ENCODE measurements around the gene EVA1C. TPM values are rescaled to one million over a fixed set of nuclear protein-coding genes. Genes with fewer than 3 reads are reported as not detected.
"Not testable (repeated sequence)": the region's sequence is repeated elsewhere in the genome, so short reads cannot be mapped to it uniquely, and the experiment has no call there.

The EVA1C gene
- total and polyA plus RNA-seq, 2 donors (not counting 1 experiment from before 2014, with no cell fraction given), result 0.84 to 1.6 TPM

DNA sequence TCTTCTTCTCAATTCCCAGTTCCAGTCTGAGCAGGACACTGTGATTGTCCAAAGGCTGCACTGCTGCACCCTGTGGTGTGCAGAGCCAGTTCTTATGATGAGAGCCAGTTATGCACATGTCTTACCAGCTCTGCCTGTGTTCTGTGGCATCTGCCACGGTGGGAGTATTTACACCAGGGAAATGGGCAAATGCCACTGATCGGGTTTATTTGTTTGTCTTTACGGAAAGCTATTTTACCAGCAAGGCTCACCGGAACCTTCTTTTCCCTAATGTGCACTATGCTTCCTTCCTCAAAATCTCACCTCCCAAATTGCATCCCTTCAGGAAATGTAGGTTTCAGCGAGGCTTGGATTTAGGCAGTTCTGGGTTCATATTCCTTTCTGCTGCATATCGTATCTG lies 49.0 kb downstream of the EVA1C start:
- H3K4me2 ChIP-seq (replicated peaks; ENCODE audit: low read depth, low read length, poor library complexity, severe bottlenecking), result no peak overlapping the region
- intact Hi-C loops (cut with micrococcal nuclease), result no loop called here
- Mint-ChIP-seq H3K27ac (no peak overlapping the region), H3K4me3 (no peak overlapping the region), H3K9me3 (ENCODE audit: insufficient read depth) (peaks cover 2% of the 10 kb centered on the region), H3K4me1 (no peaks in the 10 kb centered on the region), H3K27me3 (peaks cover 4% of the 10 kb centered on the region)
- 96% methylated on average over 5 of the region's 6 CpGs for WGBS (ENCODE audit: insufficient coverage)
- no peak overlapping the region for H3K4me3 ChIP-seq (ENCODE audit: control extremely low read depth in 1 of 5, extremely low read depth in 1 of 5, insufficient read depth in 1 of 5, low read depth in 2 of 5, low read length in 4 of 5)
- ATAC-seq (ENCODE audit: low read depth) (no peak), DNase-seq (no peak)
- POLR2A ChIA-PET, result no interaction called here
- H4K20me1 ChIP-seq (ENCODE audit: control insufficient read depth, insufficient read depth, low read length, poor library complexity, severe bottlenecking), result no peaks in the 10 kb centered on the region
- H3K36me3 ChIP-seq (replicated peaks in 1 of 2; ENCODE audit: control extremely low read depth in 1 of 2, control insufficient read depth in 1 of 2, extremely low read depth in 1 of 2, insufficient read depth in 2 of 2, low read length in 1 of 2), result no peaks in the 10 kb centered on the region
- no peak overlapping the region for H3K9ac ChIP-seq (ENCODE audit: low read length)
- H3K9me3 ChIP-seq (ENCODE audit: control extremely low read depth in 1 of 3, control insufficient read depth in 2 of 3, insufficient read depth in 1 of 3, low read length in 2 of 3), result peaks cover 0 to 5% (median 0%) of the 10 kb centered on the region in 3 donors
- no peak overlapping the region for H3K27ac ChIP-seq (ENCODE audit: low read length in 2 of 2)
- H3K4me1 ChIP-seq (ENCODE audit: control insufficient read depth in 2 of 2, insufficient read depth in 2 of 2, low read length in 2 of 2), result no peaks in the 10 kb centered on the region
- H3K27me3 ChIP-seq (replicated peaks in 1 of 4; ENCODE audit: control extremely low read depth in 1 of 4, control insufficient read depth in 3 of 4, insufficient read depth in 4 of 4, low read length in 3 of 4), result no peaks in the 10 kb centered on the region
- no peaks in the 10 kb centered on the region for H3K79me2 ChIP-seq (ENCODE audit: control insufficient read depth, insufficient read depth, low read length)
- CTCF ChIA-PET, result no interaction called here
- no peak for TF ChIP-seq EZH2 (IDR thresholded peaks at IDR 0.05; ENCODE audit: borderline replicate concordance, insufficient read depth, low read depth, low read length, poor library complexity, severe bottlenecking)
- TF ChIP-seq, protein P1, sequence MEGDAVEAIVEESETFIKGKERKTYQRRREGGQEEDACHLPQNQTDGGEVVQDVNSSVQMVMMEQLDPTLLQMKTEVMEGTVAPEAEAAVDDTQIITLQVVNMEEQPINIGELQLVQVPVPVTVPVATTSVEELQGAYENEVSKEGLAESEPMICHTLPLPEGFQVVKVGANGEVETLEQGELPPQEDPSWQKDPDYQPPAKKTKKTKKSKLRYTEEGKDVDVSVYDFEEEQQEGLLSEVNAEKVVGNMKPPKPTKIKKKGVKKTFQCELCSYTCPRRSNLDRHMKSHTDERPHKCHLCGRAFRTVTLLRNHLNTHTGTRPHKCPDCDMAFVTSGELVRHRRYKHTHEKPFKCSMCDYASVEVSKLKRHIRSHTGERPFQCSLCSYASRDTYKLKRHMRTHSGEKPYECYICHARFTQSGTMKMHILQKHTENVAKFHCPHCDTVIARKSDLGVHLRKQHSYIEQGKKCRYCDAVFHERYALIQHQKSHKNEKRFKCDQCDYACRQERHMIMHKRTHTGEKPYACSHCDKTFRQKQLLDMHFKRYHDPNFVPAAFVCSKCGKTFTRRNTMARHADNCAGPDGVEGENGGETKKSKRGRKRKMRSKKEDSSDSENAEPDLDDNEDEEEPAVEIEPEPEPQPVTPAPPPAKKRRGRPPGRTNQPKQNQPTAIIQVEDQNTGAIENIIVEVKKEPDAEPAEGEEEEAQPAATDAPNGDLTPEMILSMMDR (IDR thresholded peaks at IDR 0.05), result no peak
- no peak overlapping the region for H2AFZ ChIP-seq (ENCODE audit: insufficient read depth, low read depth, low read length, poor library complexity, severe bottlenecking)

DNA sequence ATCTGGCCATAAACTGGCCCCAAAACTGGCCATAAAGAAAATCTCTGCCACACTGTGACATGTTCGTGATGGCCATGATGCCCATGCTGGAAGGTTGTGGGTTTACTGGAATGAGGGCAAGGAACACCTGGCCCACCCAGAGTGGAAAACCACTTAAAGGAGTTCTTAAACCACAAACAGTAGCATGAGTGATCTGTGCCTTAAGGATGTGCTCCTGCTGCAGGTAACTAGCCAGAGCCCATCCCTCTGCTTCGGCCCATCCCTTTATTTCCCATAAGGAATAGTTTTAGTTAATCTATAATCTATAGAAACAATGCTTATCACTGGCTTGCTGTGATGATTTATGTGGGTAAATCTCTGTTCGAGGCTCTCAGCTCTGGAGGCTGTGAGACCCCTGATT lies 50.1 kb downstream of the EVA1C start:
- H3K36me3 ChIP-seq (replicated peaks in 1 of 2; ENCODE audit: control extremely low read depth in 1 of 2, control insufficient read depth in 1 of 2, extremely low read depth in 1 of 2, insufficient read depth in 2 of 2, low read length in 1 of 2); ATAC-seq (ENCODE audit: low read depth); H3K9me3 Mint-ChIP-seq (ENCODE audit: insufficient read depth); DNase-seq; H3K27me3 Mint-ChIP-seq; H3K27ac Mint-ChIP-seq; H3K27me3 ChIP-seq (replicated peaks in 1 of 4; ENCODE audit: control extremely low read depth in 1 of 4, control insufficient read depth in 3 of 4, insufficient read depth in 4 of 4, low read length in 3 of 4); H3K4me2 ChIP-seq (replicated peaks; ENCODE audit: low read depth, low read length, poor library complexity, severe bottlenecking); H3K4me3 ChIP-seq (ENCODE audit: control extremely low read depth in 1 of 5, extremely low read depth in 1 of 5, insufficient read depth in 1 of 5, low read depth in 2 of 5, low read length in 4 of 5); H3K27ac ChIP-seq (ENCODE audit: low read length in 2 of 2); H3K4me3 Mint-ChIP-seq; CTCF ChIA-PET; H3K4me1 ChIP-seq (ENCODE audit: control insufficient read depth in 2 of 2, insufficient read depth in 2 of 2, low read length in 2 of 2); H4K20me1 ChIP-seq (ENCODE audit: control insufficient read depth, insufficient read depth, low read length, poor library complexity, severe bottlenecking); H3K4me1 Mint-ChIP-seq; intact Hi-C loops (cut with micrococcal nuclease); H3K9me3 ChIP-seq (ENCODE audit: control extremely low read depth in 1 of 3, control insufficient read depth in 2 of 3, insufficient read depth in 1 of 3, low read length in 2 of 3); H3K79me2 ChIP-seq (ENCODE audit: control insufficient read depth, insufficient read depth, low read length); H2AFZ ChIP-seq (ENCODE audit: insufficient read depth, low read depth, low read length, poor library complexity, severe bottlenecking); H3K9ac ChIP-seq (ENCODE audit: low read length); POLR2A ChIA-PET: not testable (repeated sequence)
- 100% methylated on average over 1 of the region's 3 CpGs for WGBS (ENCODE audit: insufficient coverage)
